ENCODE data around the gene TXNDC16. TPM values are rescaled to one million over a fixed set of nuclear protein-coding genes. Genes with fewer than 3 reads are reported as not detected.

TXNDC16 gene
- total RNA-seq, 2 donors from 2014 or later: 14.0 to 37.1 TPM

DNA sequence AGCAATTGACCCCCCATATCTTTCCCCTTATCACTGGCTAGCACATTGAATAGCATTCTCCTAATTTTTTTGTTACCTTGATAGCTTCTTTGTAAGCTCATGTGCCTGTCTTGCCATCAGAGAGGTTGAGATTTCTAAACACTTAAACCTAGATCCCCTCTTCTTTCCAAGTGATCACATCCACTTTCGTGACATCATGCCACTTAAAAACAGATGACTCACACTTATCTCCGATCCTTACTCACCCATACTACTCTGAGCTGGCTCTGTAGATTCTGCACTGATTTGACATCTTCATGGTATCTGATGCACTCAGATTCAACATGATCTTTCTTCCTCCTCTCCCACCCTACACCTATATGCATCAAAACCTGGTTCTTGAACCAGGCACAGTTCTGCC lies 10.8 kb upstream of the TXNDC16 start:
- intact Hi-C loops (cut with DNase I): no loop called here
- H3K27me3 ChIP-seq (replicated peaks; ENCODE audit: insufficient read depth): no peaks in the 10 kb centered on the region
- no peaks in the 10 kb centered on the region for H3K4me1 ChIP-seq (replicated peaks)
- no peaks in the 10 kb centered on the region for H3K36me3 ChIP-seq
- TF ChIP-seq CTCF (IDR thresholded peaks at IDR 0.05) (no peak), POLR2A (IDR thresholded peaks at IDR 0.05) (no peak), POLR2AphosphoS5 (IDR thresholded peaks at IDR 0.05) (no peak)
- no peaks in the 10 kb centered on the region for H3K9me3 ChIP-seq
- H3K27ac ChIP-seq: no peak overlapping the region
- no peak for DNase-seq (ENCODE audit: low spot score)
- WGBS: 90% methylated on average over 2 of the region's 2 CpGs
- H3K4me3 ChIP-seq: no peak overlapping the region

GRCh38 chr14:52558688-52559087 lies 6.4 kb upstream of the TXNDC16 start:
- Histone ChIP-seq H3K36me3 (no peaks in the 10 kb centered on the region), H3K27me3 (replicated peaks; ENCODE audit: insufficient read depth) (no peaks in the 10 kb centered on the region), H3K27ac (no peak overlapping the region), H3K4me3 (no peak overlapping the region), H3K4me1 (replicated peaks) (no peaks in the 10 kb centered on the region), H3K9me3 (no peaks in the 10 kb centered on the region)
- intact Hi-C loops (cut with DNase I): loop anchor here (10.0 kb wide), 1 partner anchor 136 kb away; the partner anchor contains the start of gene ERO1A
- DNase-seq (ENCODE audit: low spot score): no peak
- no peak for TF ChIP-seq POLR2AphosphoS5 (IDR thresholded peaks at IDR 0.05)
- no peak for TF ChIP-seq CTCF (IDR thresholded peaks at IDR 0.05)
- no peak for TF ChIP-seq POLR2A (IDR thresholded peaks at IDR 0.05)
- WGBS: 100% methylated on average over 2 of the region's 2 CpGs

DNA sequence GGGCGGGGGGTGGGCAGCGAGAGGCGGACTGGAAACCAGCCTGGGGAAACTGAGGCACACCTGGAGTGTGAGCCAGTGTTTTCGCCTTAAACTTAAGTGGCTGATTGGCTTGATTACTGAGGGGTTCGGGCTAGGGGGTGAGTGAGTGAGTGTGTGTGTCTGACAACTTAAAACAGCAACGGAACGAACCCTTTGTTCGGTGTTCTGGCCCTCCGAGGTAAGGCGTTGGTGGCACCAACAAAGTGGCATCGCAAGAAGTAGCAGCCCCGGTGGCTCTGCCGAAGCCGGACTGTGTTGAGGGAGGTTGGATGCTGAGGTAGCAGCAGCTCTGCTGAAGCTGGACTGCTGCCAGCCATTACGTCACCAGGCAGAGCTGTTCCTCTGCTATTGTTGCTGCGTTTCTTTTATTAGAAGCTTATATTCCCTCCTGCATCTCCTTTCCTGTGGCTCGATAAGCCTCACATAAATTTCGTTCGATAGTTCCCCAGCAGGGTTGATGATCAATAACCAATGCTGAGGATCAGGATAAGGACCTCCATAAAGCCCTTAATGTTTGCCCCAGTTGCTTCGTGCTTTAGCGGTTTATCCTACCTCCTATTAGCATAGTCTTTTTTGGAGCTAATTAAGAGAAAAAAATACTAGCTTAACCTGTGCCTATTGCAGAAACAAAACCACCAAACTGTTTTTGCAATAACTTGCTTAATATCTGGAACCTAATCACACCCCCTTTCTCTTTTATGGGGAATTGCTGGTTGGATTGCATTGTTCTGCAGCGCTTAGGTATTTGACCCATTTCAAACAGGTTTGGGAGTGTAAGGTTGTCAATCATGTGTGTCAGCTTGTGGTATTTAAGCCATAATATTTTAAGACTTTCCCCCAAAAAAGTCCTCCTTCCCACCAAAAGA lies 1.6 kb upstream of the TXNDC16 start:
- Histone ChIP-seq H3K36me3 (no peaks in the 10 kb centered on the region), H3K4me3 (peak overlapping the region; percentile 61 to 80), H3K9me3 (no peaks in the 10 kb centered on the region), H3K4me1 (replicated peaks) (no peaks in the 10 kb centered on the region), H3K27me3 (replicated peaks; ENCODE audit: insufficient read depth) (no peaks in the 10 kb centered on the region), H3K27ac (peak overlapping the region; percentile 87 to 96)
- DNase-seq (ENCODE audit: low spot score): peak; percentile 87
- TF ChIP-seq POLR2AphosphoS5 (IDR thresholded peaks at IDR 0.05) (peak; percentile 86), CTCF (IDR thresholded peaks at IDR 0.05) (no peak), POLR2A (IDR thresholded peaks at IDR 0.05) (peak; percentile 76)
- WGBS: 3% methylated on average over 22 of the region's 22 CpGs
- intact Hi-C loops (cut with DNase I): loop anchor here (5.0 to 10.0 kb wide), 3 partner anchors 141 to 398 kb away; partner anchors contain the start of genes ERO1A, FERMT2 and PTGER2

- TF ChIP-seq POLR2AphosphoS5 (IDR thresholded peaks at IDR 0.05) (no peak), POLR2A (IDR thresholded peaks at IDR 0.05) (no peak), CTCF (IDR thresholded peaks at IDR 0.05) (no peak)
- Histone ChIP-seq H3K9me3 (no peaks in the 10 kb centered on the region), H3K27ac (peak overlapping the region; percentile 87 to 96), H3K4me3 (peak overlapping the region; percentile 61 to 80), H3K4me1 (replicated peaks) (no peaks in the 10 kb centered on the region), H3K27me3 (replicated peaks; ENCODE audit: insufficient read depth) (no peaks in the 10 kb centered on the region), H3K36me3 (no peaks in the 10 kb centered on the region)
- under 1% methylated on average over 63 of the region's 69 CpGs for WGBS
- peak; percentile 24 for DNase-seq (ENCODE audit: low spot score)
- intact Hi-C loops (cut with DNase I): loop anchor here (5.0 to 10.0 kb wide), 3 partner anchors 142 to 399 kb away; partner anchors contain the start of genes ERO1A, FERMT2 and PTGER2
Measured at GRCh38 chr14:52553002-52553670, 831 bp upstream of the TXNDC16 start.

Data from prostate gland (tissue), 2 donors.